Right forelimb (tissue), 1 donor: ENCODE measurements around the gene KLHDC3.

Experiments used
- DNase-seq: peaks from one replicate; pipeline ENCODE4 v3.0.0-alpha.2; 2018

Gene KLHDC3

GRCh38 chr6:43059168-43060033 lies 45.4 kb downstream of the KLHDC3 start, which contains the start of the genes KLC4 and MRPL2:
Gene KLC4 (plus strand): TSS chr6:43059631. CDS start chr6:43061336, 1,705 bp downstream.
Gene MRPL2 (minus strand): TSS chr6:43059434. CDS start chr6:43059381, 53 bp downstream.
- peak; percentile 99 for DNase-seq

GRCh38 chr6:43060034-43060754 lies 46.1 kb downstream of the KLHDC3 start:
- no peak for DNase-seq

GRCh38 chr6:43060755-43061633 lies 46.9 kb downstream of the KLHDC3 start:
- no peak for DNase-seq

DNA sequence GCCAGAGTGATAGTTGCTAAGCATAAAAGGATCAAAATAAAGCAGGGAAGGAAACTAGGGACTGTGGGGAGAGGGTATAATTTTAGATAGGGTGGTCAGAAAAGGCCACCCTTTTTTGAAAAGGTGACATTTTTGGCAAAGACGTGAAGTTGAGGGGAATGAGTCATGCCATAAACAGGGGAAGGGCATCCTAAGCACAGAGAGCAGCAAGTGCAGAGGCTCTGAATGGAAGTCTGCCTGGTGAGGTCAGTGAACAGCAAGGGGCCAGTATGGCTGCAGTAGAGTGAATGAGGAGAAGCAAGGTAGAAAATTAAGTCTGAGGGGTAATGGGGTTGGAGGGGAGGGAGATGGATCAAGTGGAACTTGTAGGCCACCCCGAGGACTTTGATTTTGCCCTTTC lies 47.8 kb downstream of the KLHDC3 start:
- DNase-seq: no peak

DNA sequence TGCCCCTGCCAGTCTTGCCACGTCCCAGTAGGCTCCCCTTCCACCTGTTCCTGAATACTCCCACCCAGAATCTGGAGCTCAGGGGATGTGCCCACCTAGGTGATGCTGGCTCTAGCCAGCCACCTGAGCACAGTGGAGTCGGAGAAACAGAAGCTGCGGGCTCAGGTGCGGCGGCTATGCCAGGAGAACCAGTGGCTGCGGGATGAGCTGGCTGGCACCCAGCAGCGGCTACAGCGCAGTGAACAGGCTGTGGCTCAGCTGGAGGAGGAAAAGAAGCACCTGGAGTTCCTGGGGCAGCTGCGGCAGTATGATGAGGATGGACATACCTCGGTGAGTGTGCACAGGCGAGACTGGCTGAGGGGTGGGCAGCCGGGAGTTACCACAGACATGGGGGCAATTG lies 48.8 kb downstream of the KLHDC3 start:
- DNase-seq: no peak

- no peak for DNase-seq
Measured at GRCh38 chr6:43070028-43070632, 56.1 kb downstream of the KLHDC3 start.
